ENCODE measurements around the gene TRIM33. TPM values are rescaled to one million over a fixed set of nuclear protein-coding genes. Genes with fewer than 3 reads are reported as not detected.

Gene TRIM33
- total and polyA plus RNA-seq, 8 donors, result 8.6 to 19.1 (median 15.6) TPM

GRCh38 chr1:114387010-114387360 lies 124.0 kb downstream of the TRIM33 start:
- intact Hi-C loops (cut with DNase I), result no loop called here
- ATAC-seq, result no peak

GRCh38 chr1:114386129-114387009 lies 124.6 kb downstream of the TRIM33 start:
- ATAC-seq, result no peak
- H3K36me3 ChIP-seq, result no peaks in the 10 kb centered on the region
- TF ChIP-seq, protein P1, sequence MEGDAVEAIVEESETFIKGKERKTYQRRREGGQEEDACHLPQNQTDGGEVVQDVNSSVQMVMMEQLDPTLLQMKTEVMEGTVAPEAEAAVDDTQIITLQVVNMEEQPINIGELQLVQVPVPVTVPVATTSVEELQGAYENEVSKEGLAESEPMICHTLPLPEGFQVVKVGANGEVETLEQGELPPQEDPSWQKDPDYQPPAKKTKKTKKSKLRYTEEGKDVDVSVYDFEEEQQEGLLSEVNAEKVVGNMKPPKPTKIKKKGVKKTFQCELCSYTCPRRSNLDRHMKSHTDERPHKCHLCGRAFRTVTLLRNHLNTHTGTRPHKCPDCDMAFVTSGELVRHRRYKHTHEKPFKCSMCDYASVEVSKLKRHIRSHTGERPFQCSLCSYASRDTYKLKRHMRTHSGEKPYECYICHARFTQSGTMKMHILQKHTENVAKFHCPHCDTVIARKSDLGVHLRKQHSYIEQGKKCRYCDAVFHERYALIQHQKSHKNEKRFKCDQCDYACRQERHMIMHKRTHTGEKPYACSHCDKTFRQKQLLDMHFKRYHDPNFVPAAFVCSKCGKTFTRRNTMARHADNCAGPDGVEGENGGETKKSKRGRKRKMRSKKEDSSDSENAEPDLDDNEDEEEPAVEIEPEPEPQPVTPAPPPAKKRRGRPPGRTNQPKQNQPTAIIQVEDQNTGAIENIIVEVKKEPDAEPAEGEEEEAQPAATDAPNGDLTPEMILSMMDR (IDR thresholded peaks at IDR 0.05), result no peak
- DNase-seq, result no peak
- H3K4me3 ChIP-seq, result no peak overlapping the region
- FAIRE-seq, result no peak
- H3K27ac ChIP-seq, result no peak overlapping the region
- intact Hi-C loops (cut with DNase I), result no loop called here
- no peaks in the 10 kb centered on the region for H3K9me3 ChIP-seq
- H3K27me3 ChIP-seq, result no peaks in the 10 kb centered on the region
- 69 to 76% methylated on average over 3 of the region's 3 CpGs for WGBS, 2 donors
- H3K4me1 ChIP-seq, result no peaks in the 10 kb centered on the region

More at GRCh38 chr1:114387010-114387360, 124.0 kb downstream of the TRIM33 start:
- no peak overlapping the region for H3K4me3 ChIP-seq
- H3K27me3 ChIP-seq, result no peaks in the 10 kb centered on the region
- TF ChIP-seq, protein P1 (IDR thresholded peaks at IDR 0.05), result no peak
- no peaks in the 10 kb centered on the region for H3K36me3 ChIP-seq
- H3K27ac ChIP-seq, result no peak overlapping the region
- no peaks in the 10 kb centered on the region for H3K9me3 ChIP-seq
- FAIRE-seq (no peak), DNase-seq (no peak)
- no peaks in the 10 kb centered on the region for H3K4me1 ChIP-seq
- WGBS, 2 donors, result 81 to 91% methylated on average over 1 of the region's 1 CpG

- no peaks in the 10 kb centered on the region for H3K27me3 ChIP-seq
- intact Hi-C loops (cut with DNase I), result no loop called here
- no peak overlapping the region for H3K4me3 ChIP-seq
- no peaks in the 10 kb centered on the region for H3K4me1 ChIP-seq
- FAIRE-seq, result no peak
- no peak for DNase-seq
- H3K9me3 ChIP-seq, result no peaks in the 10 kb centered on the region
- no peak for ATAC-seq
- no peak overlapping the region for H3K27ac ChIP-seq
- TF ChIP-seq, protein P1 (IDR thresholded peaks at IDR 0.05), result no peak
- 88 to 90% methylated on average over 1 of the region's 1 CpG for WGBS, 2 donors
- no peaks in the 10 kb centered on the region for H3K36me3 ChIP-seq
Observed at GRCh38 chr1:114384922-114385321, 126.1 kb downstream of the TRIM33 start.

- Histone ChIP-seq H3K36me3 (no peaks in the 10 kb centered on the region), H3K27me3 (no peaks in the 10 kb centered on the region), H3K9me3 (no peaks in the 10 kb centered on the region), H3K27ac (no peak overlapping the region), H3K4me3 (no peak overlapping the region), H3K4me1 (no peaks in the 10 kb centered on the region)
- no peak for FAIRE-seq
- TF ChIP-seq, protein P1 (IDR thresholded peaks at IDR 0.05), result no peak
- intact Hi-C loops (cut with DNase I), result no loop called here
- ATAC-seq, result no peak
- DNase-seq, result no peak
Observed at GRCh38 chr1:114379987-114380386, 131.0 kb downstream of the TRIM33 start.

DNA sequence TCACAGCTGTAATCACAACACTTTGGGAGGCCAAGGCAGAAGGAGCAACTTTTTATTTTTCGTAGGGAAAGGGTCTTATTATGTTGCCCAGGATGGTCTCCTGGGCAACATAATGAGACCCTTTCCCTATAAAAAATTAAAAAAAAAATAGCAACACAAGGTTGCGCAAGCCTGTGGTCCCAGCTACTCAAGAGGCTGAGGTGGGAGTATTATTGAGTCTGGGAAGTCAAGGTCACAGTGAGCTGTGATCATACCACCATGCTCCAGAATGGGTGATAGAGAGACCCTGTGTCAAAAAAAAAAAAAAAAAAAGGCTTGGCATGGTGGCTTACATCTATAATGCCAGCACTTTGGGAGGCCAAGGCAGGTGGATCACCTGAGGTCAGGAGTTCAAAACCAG lies 131.6 kb downstream of the TRIM33 start:
- no peak for FAIRE-seq
- intact Hi-C loops (cut with DNase I), result no loop called here
- WGBS, 2 donors, result 85 to 90% methylated on average over 2 of the region's 2 CpGs
- DNase-seq, result no peak
- Histone ChIP-seq H3K9me3 (no peaks in the 10 kb centered on the region), H3K4me3 (no peak overlapping the region), H3K36me3 (no peaks in the 10 kb centered on the region), H3K27me3 (no peaks in the 10 kb centered on the region), H3K4me1 (no peaks in the 10 kb centered on the region), H3K27ac (no peak overlapping the region)
- ATAC-seq, result no peak
- TF ChIP-seq, protein P1 (IDR thresholded peaks at IDR 0.05), result no peak
